GM21390 (cell line): ENCODE results near the gene LRATD1.

Experiments used
- ATAC-seq: cut with Tn5 transposase; IDR thresholded peaks from one replicate; pipeline ENCODE4 v1.9.1; 2021; ENCODE audit not compliant: unreplicated experiment

LRATD1 gene

GRCh38 chr2:14633461-14634181 lies 1.1 kb downstream of the LRATD1 start:
- ATAC-seq = no peak

- no peak for ATAC-seq
Measured at GRCh38 chr2:14634182-14634488, 1.6 kb downstream of the LRATD1 start.

- peak; percentile 53 for ATAC-seq
Measured at GRCh38 chr2:14634489-14635390, 2.2 kb downstream of the LRATD1 start.

- no peak for ATAC-seq
Measured at GRCh38 chr2:14635391-14635871, 2.9 kb downstream of the LRATD1 start.

- ATAC-seq = no peak
Measured at GRCh38 chr2:14638488-14638887, 6.0 kb downstream of the LRATD1 start.

- no peak for ATAC-seq
Measured at GRCh38 chr2:14641116-14641515, 8.6 kb downstream of the LRATD1 start.

GRCh38 chr2:14642499-14642898 lies 10.0 kb downstream of the LRATD1 start:
- ATAC-seq = no peak

- no peak for ATAC-seq
Measured at GRCh38 chr2:14647714-14648113, 15.2 kb downstream of the LRATD1 start.

GRCh38 chr2:14650066-14650465 lies 17.5 kb downstream of the LRATD1 start:
- no peak for ATAC-seq

GRCh38 chr2:14654835-14655282 lies 22.3 kb downstream of the LRATD1 start:
- peak; percentile 93 for ATAC-seq

GRCh38 chr2:14656146-14656545 lies 23.6 kb downstream of the LRATD1 start:
- ATAC-seq = no peak

GRCh38 chr2:14661163-14661562 lies 28.6 kb downstream of the LRATD1 start:
- ATAC-seq = no peak

- ATAC-seq = no peak
Measured at GRCh38 chr2:14673351-14673875, 40.9 kb downstream of the LRATD1 start.

- no peak for ATAC-seq
Measured at GRCh38 chr2:14675489-14675888, 43.0 kb downstream of the LRATD1 start.

- ATAC-seq = no peak
Measured at GRCh38 chr2:14676371-14676770, 43.9 kb downstream of the LRATD1 start.

GRCh38 chr2:14677039-14677438 lies 44.5 kb downstream of the LRATD1 start:
- no peak for ATAC-seq

- no peak for ATAC-seq
Measured at GRCh38 chr2:14678761-14679160, 46.2 kb downstream of the LRATD1 start.

- no peak for ATAC-seq
Measured at GRCh38 chr2:14681608-14682007, 49.1 kb downstream of the LRATD1 start.
